Endothelial cell of umbilical vein (primary cell): ENCODE data around the gene PRDX4. TPM values are rescaled to one million over a fixed set of nuclear protein-coding genes. Genes with fewer than 3 reads are reported as not detected.
"Not testable (repeated sequence)": the region's sequence is repeated elsewhere in the genome, so short reads cannot be mapped to it uniquely, and the experiment has no call there.

ENCODE experiments used
- BruUV-seq: library from RNA; stranded (reverse); fragments of 400-500 nt; replicated peaks from 2 replicates; lab custom pipeline; 2021; lab: Mats Ljungman, UMichigan
- CTCF ChIA-PET: fragments of 300-600, 350-600 bp; sonication (Branson Sonifier 250); formaldehyde crosslinking; loops from one replicate; lab custom pipeline; 2021; ENCODE audit warnings: antibody characterized with exemption, inconsistent platforms; lab: Charles Lee
- POLR2A ChIA-PET: fragments of 300-600, 350-600 bp; sonication (Branson Sonifier 250); formaldehyde crosslinking; loops from one replicate; lab custom pipeline; 2021; ENCODE audit warnings: antibody characterized with exemption, inconsistent platforms; lab: Charles Lee
- DNase-seq: peaks from one replicate; pipeline ENCODE4 v3.0.0-alpha.2; 2011; ENCODE audit warnings: low read depth, low spot score
- FAIRE-seq: peaks from 2 replicates; lab custom pipeline; 2011; peaks lifted over from hg19 to GRCh38; lab: Jason Lieb, UNC
- H2AFZ ChIP-seq: 2 replicates; pipeline ENCODE4 v1.6.0; 2012; ENCODE audit warnings: low read depth, low read length, control low read depth, inconsistent platforms
- H3K27ac ChIP-seq: 2 replicates; pipeline ENCODE4 v1.5.1; 2011; ENCODE audit warnings: low read depth, mild to moderate bottlenecking, control low read depth, low read length, moderate library complexity; ENCODE audit not compliant: insufficient read depth
- H3K27me3 ChIP-seq, 2 experiments: 2 replicates each; pipeline versions ENCODE4 v1.6.0 to v1.6.1; 2011; ENCODE audit warnings: low read length in 2 of 2, mixed read lengths in 1 of 2; ENCODE audit not compliant: control insufficient read depth in 2 of 2, insufficient read depth in 2 of 2
- H3K36me3 ChIP-seq, 2 experiments: 2 replicates in 1 of 2; 3 replicates in 1 of 2; pipeline ENCODE4 v1.5.1; 2011; ENCODE audit warnings: low read length in 2 of 2, mild to moderate bottlenecking in 1 of 2, moderate library complexity in 1 of 2; ENCODE audit not compliant: control insufficient read depth in 2 of 2, insufficient read depth in 2 of 2; ENCODE audit errors: extremely low read depth in 1 of 2
- H3K4me1 ChIP-seq: 3 replicates; pipeline ENCODE4 v1.5.1; 2011; ENCODE audit warnings: mild to moderate bottlenecking, low read length; ENCODE audit not compliant: control insufficient read depth, insufficient read depth; ENCODE audit errors: extremely low read depth
- H3K4me2 ChIP-seq: 2 replicates; pipeline ENCODE4 v1.6.1; 2011; ENCODE audit warnings: low read length, control low read depth, mixed read lengths; ENCODE audit not compliant: insufficient read depth
- H3K4me3 ChIP-seq, 3 experiments: fragments of 200-600 bp in 1 of 3; sonication (generic), shearing (Covaris generic) in 1 of 3; replicated peaks in 1 of 3; 2 replicates each; pipeline ENCODE4 v1.5.1; 2011 to 2016; ENCODE audit warnings: control low read depth in 3 of 3, low read length in 3 of 3, mild to moderate bottlenecking in 2 of 3, inconsistent platforms in 1 of 3, low read depth in 1 of 3, moderate library complexity in 1 of 3; ENCODE audit not compliant: insufficient read depth in 1 of 3
- H3K79me2 ChIP-seq: 2 replicates; pipeline ENCODE4 v1.6.0; 2012; ENCODE audit warnings: low read length, inconsistent platforms; ENCODE audit not compliant: control insufficient read depth, insufficient read depth
- H3K9ac ChIP-seq: replicated peaks from 2 replicates; pipeline ENCODE3; 2011; ENCODE audit warnings: low read length, control low read depth; ENCODE audit not compliant: insufficient read depth; ENCODE audit errors: extremely low read depth
- H3K9me1 ChIP-seq: replicated peaks from 3 replicates; pipeline ENCODE4 v1.6.0; 2011; ENCODE audit warnings: mild to moderate bottlenecking, low read length; ENCODE audit not compliant: control insufficient read depth, insufficient read depth; ENCODE audit errors: extremely low read depth
- H3K9me3 ChIP-seq: replicated peaks from 2 replicates; pipeline ENCODE4 v1.5.1; 2012; ENCODE audit warnings: low read length, inconsistent platforms; ENCODE audit not compliant: control insufficient read depth, insufficient read depth
- H4K20me1 ChIP-seq: replicated peaks from 2 replicates; pipeline ENCODE3; 2011; ENCODE audit warnings: mild to moderate bottlenecking, low read length; ENCODE audit not compliant: control insufficient read depth, insufficient read depth; ENCODE audit errors: extremely low read depth
- EZH2 ChIP-seq: IDR thresholded peaks from 2 replicates; pipeline ENCODE4 v1.6.1; 2012; ENCODE audit warnings: borderline replicate concordance, low read depth, mild to moderate bottlenecking, moderate library complexity, low read length, inconsistent platforms; ENCODE audit not compliant: severe bottlenecking
- FOS ChIP-seq: IDR thresholded peaks from 2 replicates; pipeline ENCODE4 v1.6.1; 2011; ENCODE audit warnings: mild to moderate bottlenecking, low read length, moderate library complexity, borderline replicate concordance; ENCODE audit not compliant: insufficient read depth
- GATA2 ChIP-seq: IDR thresholded peaks from 2 replicates; pipeline ENCODE4 v1.7.0; 2011; ENCODE audit warnings: low read depth, mild to moderate bottlenecking, moderate library complexity, mixed read lengths, low read length; ENCODE audit not compliant: insufficient read length, insufficient read depth
- JUN ChIP-seq: IDR thresholded peaks from 2 replicates; pipeline ENCODE4 v1.6.1; 2011; ENCODE audit warnings: borderline replicate concordance, low read depth; ENCODE audit not compliant: insufficient read length, insufficient read depth
- MYC ChIP-seq: IDR thresholded peaks from one replicate; pipeline ENCODE4 v1.6.1; 2011; ENCODE audit warnings: mild to moderate bottlenecking, low read depth, low read length
- POLR2A ChIP-seq: IDR thresholded peaks from 2 replicates; pipeline ENCODE4 v1.6.1; 2012; ENCODE audit warnings: low read depth, mild to moderate bottlenecking, control low read depth, low read length
- POLR2AphosphoS5 ChIP-seq: IDR thresholded peaks from 2 replicates; pipeline ENCODE4 v1.6.1; 2012; ENCODE audit warnings: low read depth, mild to moderate bottlenecking, control low read depth, low read length, moderate library complexity; ENCODE audit not compliant: insufficient read depth
- dilution Hi-C: fragments of 300-500 bp; cut with MboI; formaldehyde crosslinking; loops from one replicate; pipeline ENCODE4 v1.15.0; 2019; ENCODE audit warnings: low sequenced_read_pairs; ENCODE audit not compliant: extremely low pct_ligation_motif_present
- intact Hi-C: fragments of 100-400 bp; cut with micrococcal nuclease; formaldehyde crosslinking; loops from one replicate; pipeline ENCODE4 v1.10.0; 2022
- polyA plus RNA-seq, 4 experiments: library from polyadenylated mRNA; depleted of rRNA in 3 of 4; stranded (reverse) in 3 of 4; unstranded in 1 of 4; fragments of >200 nt; gene quantifications; 2 replicates each; pipeline versions ENCODE4 v1.2.1 to v1.2.3, GENCODE V29; 2011 to 2012; ENCODE audit warnings: missing spikeins in 1 of 4
- total RNA-seq: library from RNA; stranded (reverse); gene quantifications from 2 replicates; pipeline ENCODE4 v1.2.3, GENCODE V29; 2021
- TF ChIP-seq, protein P1 (sequence below), 2 donors: IDR thresholded peaks; 1 replicate in 1 of 2; 2 replicates in 1 of 2; pipeline ENCODE4 v1.5.1; 2011; ENCODE audit warnings: low read length in 2 of 2, mild to moderate bottlenecking in 2 of 2, moderate library complexity in 2 of 2, control low read depth in 1 of 2, inconsistent platforms in 1 of 2, low read depth in 1 of 2; ENCODE audit not compliant: insufficient read depth in 1 of 2; ENCODE audit errors: extremely low read depth in 1 of 2
- TF ChIP-seq, protein P2 (sequence below): IDR thresholded peaks from 2 replicates; pipeline ENCODE4 v1.6.1; 2011; ENCODE audit not compliant: insufficient read depth, insufficient read length

Gene PRDX4
- total and polyA plus RNA-seq, 2 donors (not counting 3 experiments of a cell fraction or from before 2014, with no cell fraction given): 144 to 145 TPM

GRCh38 chrX:23659339-23659738 lies 8.0 kb upstream of the PRDX4 start:
- H3K9ac ChIP-seq: no peak overlapping the region
- no peak overlapping the region for H3K4me3 ChIP-seq
- no peak for FAIRE-seq
- H3K9me3 ChIP-seq: no peaks in the 10 kb centered on the region
- no TSS peak for BruUV-seq
- TF ChIP-seq MYC (no peak), FOS (no peak), EZH2 (no peak), JUN (no peak), POLR2AphosphoS5 (no peak), GATA2 (no peak), POLR2A (no peak)
- TF ChIP-seq, protein P1, sequence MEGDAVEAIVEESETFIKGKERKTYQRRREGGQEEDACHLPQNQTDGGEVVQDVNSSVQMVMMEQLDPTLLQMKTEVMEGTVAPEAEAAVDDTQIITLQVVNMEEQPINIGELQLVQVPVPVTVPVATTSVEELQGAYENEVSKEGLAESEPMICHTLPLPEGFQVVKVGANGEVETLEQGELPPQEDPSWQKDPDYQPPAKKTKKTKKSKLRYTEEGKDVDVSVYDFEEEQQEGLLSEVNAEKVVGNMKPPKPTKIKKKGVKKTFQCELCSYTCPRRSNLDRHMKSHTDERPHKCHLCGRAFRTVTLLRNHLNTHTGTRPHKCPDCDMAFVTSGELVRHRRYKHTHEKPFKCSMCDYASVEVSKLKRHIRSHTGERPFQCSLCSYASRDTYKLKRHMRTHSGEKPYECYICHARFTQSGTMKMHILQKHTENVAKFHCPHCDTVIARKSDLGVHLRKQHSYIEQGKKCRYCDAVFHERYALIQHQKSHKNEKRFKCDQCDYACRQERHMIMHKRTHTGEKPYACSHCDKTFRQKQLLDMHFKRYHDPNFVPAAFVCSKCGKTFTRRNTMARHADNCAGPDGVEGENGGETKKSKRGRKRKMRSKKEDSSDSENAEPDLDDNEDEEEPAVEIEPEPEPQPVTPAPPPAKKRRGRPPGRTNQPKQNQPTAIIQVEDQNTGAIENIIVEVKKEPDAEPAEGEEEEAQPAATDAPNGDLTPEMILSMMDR (IDR thresholded peaks at IDR 0.05; ENCODE audit: extremely low read depth in 1 of 2, insufficient read depth in 1 of 2, low read depth in 1 of 2, low read length in 2 of 2): no peak
- TF ChIP-seq, protein P2, sequence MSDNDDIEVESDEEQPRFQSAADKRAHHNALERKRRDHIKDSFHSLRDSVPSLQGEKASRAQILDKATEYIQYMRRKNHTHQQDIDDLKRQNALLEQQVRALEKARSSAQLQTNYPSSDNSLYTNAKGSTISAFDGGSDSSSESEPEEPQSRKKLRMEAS: no peak
- no peak overlapping the region for H3K27ac ChIP-seq
- no peak overlapping the region for H3K4me2 ChIP-seq
- H4K20me1 ChIP-seq: no peaks in the 10 kb centered on the region
- H2AFZ ChIP-seq: no peak overlapping the region
- intact Hi-C loops: no loop called here
- DNase-seq: no peak
- no peaks in the 10 kb centered on the region for H3K9me1 ChIP-seq
- dilution Hi-C loops: no loop called here
- no peaks in the 10 kb centered on the region for H3K79me2 ChIP-seq
- no peaks in the 10 kb centered on the region for H3K36me3 ChIP-seq
- H3K4me1 ChIP-seq: no peaks in the 10 kb centered on the region
- POLR2A ChIA-PET: no interaction called here
- no peaks in the 10 kb centered on the region for H3K27me3 ChIP-seq
- CTCF ChIA-PET: no interaction called here

DNA sequence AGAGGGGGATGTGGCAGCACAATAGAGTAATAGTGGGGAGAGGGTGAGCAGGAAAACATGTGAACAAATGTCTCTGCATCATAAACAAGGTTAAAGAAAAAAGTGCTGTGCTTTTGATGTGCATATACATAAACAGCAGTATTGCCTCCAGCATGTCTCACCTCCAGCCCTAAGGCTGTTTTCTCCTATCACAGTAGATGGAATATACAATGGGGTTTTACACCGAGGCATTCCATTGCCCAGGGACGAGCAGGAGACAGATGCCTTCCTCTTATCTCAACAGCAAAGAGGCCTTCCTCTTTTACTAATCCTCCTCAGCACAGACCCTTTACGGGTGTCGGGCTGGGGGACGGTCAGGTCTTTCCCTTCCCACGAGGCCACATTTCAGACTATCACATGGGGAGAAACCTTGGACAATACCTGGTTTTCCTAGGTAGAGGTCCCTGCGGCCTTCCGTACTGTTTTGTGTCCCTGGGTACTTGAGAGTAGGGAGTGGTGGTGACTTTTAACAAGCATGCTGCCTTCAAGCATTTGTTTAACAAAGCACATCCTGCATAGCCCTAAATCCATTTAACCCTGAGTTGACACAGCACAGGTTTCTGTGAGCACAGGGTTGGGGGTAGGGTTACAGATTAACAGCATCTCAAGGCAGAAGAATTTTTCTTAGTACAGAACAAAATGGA lies 7.1 kb upstream of the PRDX4 start:
- H3K4me1 ChIP-seq, POLR2A ChIA-PET, H3K4me3 ChIP-seq, H3K9me1 ChIP-seq, BruUV-seq, H3K4me2 ChIP-seq, H3K9me3 ChIP-seq, DNase-seq, H3K79me2 ChIP-seq, FAIRE-seq, dilution Hi-C loops, H3K27ac ChIP-seq, intact Hi-C loops, CTCF ChIA-PET, H2AFZ ChIP-seq, H3K9ac ChIP-seq, H3K27me3 ChIP-seq, H3K36me3 ChIP-seq, H4K20me1 ChIP-seq: not testable (repeated sequence)
